ENCODE measurements around the gene CHD9.

GRCh38 chr16:53175118-53175517 is 120.3 kb downstream of the CHD9 start:
- TF ChIP-seq POLR2A (IDR thresholded peaks at IDR 0.05) = no peak
- TF ChIP-seq CTCF (IDR thresholded peaks at IDR 0.05) = no peak
- TF ChIP-seq EP300 (IDR thresholded peaks at IDR 0.05) = no peak

Measured in sigmoid colon (tissue), 4 donors.